Ishikawa (cell line): ENCODE results near the gene RIT1.

ENCODE experiments used
- CEBPB ChIP-seq: IDR thresholded peaks from 2 replicates; pipeline ENCODE4 v1.6.1; 2012
- CREB1 ChIP-seq: IDR thresholded peaks from 2 replicates; pipeline ENCODE4 v1.6.1; 2012; ENCODE audit warnings: low read depth
- EGR1 ChIP-seq: IDR thresholded peaks from 2 replicates; pipeline ENCODE4 v1.6.1; 2012
- EP300 ChIP-seq: IDR thresholded peaks from 2 replicates; pipeline ENCODE4 v1.6.1; 2012; ENCODE audit warnings: borderline replicate concordance
- FOXM1 ChIP-seq: IDR thresholded peaks from 2 replicates; pipeline ENCODE4 v1.6.1; 2012; ENCODE audit warnings: low read depth, borderline replicate concordance
- MAX ChIP-seq: IDR thresholded peaks from 2 replicates; pipeline ENCODE4 v1.6.1; 2012
- NFIC ChIP-seq: IDR thresholded peaks from 2 replicates; pipeline ENCODE4 v1.6.1; 2012
- RAD21 ChIP-seq: IDR thresholded peaks from 2 replicates; pipeline ENCODE4 v1.6.1; 2012; ENCODE audit warnings: low read depth
- TAF1 ChIP-seq: IDR thresholded peaks from 2 replicates; pipeline ENCODE4 v1.6.1; 2012; ENCODE audit warnings: low read depth, mild to moderate bottlenecking
- TCF12 ChIP-seq: IDR thresholded peaks from 2 replicates; pipeline ENCODE4 v1.6.1; 2012; ENCODE audit warnings: low read depth
- TEAD4 ChIP-seq: IDR thresholded peaks from 2 replicates; pipeline ENCODE4 v1.6.1; 2012
- USF1 ChIP-seq: IDR thresholded peaks from 2 replicates; pipeline ENCODE4 v1.6.1; 2012
- YY1 ChIP-seq: IDR thresholded peaks from 2 replicates; pipeline ENCODE4 v1.6.1; 2012; ENCODE audit warnings: low read depth
- ZBTB7A ChIP-seq: IDR thresholded peaks from 2 replicates; pipeline ENCODE4 v1.6.1; 2012; ENCODE audit warnings: low read depth
- TF ChIP-seq, protein P1 (sequence below): IDR thresholded peaks from 2 replicates; pipeline ENCODE4 v1.6.1; 2012; ENCODE audit warnings: low read depth, mild to moderate bottlenecking

Gene RIT1

DNA sequence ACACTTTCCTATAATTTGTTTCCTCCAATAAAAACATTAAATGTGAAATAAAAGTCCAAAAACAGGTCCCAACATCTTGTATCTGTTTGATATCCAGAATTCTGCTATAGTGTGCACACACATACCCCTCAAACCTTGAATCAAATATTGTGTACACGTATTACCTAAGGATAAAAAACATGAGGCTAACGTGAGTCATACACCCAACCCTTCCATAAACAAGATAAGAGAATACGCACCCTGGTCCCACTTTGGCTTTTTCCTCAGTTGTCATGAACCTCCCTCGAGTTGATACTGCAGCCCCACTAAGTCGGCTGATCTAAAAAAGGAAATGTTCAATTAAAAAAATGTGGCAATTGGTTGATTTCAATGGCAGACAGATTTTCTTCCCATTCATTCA, 17.9 kb upstream of the RIT1 start:
- TF ChIP-seq USF1 (no peak), MAX (no peak), EP300 (no peak), FOXM1 (no peak), YY1 (no peak), NFIC (no peak), CREB1 (no peak), TEAD4 (no peak), TCF12 (no peak), EGR1 (no peak), RAD21 (no peak), CEBPB (no peak), TAF1 (no peak), ZBTB7A (no peak)
- TF ChIP-seq, protein P1, sequence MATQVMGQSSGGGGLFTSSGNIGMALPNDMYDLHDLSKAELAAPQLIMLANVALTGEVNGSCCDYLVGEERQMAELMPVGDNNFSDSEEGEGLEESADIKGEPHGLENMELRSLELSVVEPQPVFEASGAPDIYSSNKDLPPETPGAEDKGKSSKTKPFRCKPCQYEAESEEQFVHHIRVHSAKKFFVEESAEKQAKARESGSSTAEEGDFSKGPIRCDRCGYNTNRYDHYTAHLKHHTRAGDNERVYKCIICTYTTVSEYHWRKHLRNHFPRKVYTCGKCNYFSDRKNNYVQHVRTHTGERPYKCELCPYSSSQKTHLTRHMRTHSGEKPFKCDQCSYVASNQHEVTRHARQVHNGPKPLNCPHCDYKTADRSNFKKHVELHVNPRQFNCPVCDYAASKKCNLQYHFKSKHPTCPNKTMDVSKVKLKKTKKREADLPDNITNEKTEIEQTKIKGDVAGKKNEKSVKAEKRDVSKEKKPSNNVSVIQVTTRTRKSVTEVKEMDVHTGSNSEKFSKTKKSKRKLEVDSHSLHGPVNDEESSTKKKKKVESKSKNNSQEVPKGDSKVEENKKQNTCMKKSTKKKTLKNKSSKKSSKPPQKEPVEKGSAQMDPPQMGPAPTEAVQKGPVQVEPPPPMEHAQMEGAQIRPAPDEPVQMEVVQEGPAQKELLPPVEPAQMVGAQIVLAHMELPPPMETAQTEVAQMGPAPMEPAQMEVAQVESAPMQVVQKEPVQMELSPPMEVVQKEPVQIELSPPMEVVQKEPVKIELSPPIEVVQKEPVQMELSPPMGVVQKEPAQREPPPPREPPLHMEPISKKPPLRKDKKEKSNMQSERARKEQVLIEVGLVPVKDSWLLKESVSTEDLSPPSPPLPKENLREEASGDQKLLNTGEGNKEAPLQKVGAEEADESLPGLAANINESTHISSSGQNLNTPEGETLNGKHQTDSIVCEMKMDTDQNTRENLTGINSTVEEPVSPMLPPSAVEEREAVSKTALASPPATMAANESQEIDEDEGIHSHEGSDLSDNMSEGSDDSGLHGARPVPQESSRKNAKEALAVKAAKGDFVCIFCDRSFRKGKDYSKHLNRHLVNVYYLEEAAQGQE: no peak

- TF ChIP-seq NFIC (no peak), TCF12 (no peak), FOXM1 (no peak), YY1 (no peak), TEAD4 (no peak), EP300 (no peak), MAX (no peak), RAD21 (no peak), EGR1 (no peak), USF1 (no peak)
- TF ChIP-seq, protein P1: no peak
Observed at GRCh38 chr1:155925506-155925905, 14.4 kb upstream of the RIT1 start.

DNA sequence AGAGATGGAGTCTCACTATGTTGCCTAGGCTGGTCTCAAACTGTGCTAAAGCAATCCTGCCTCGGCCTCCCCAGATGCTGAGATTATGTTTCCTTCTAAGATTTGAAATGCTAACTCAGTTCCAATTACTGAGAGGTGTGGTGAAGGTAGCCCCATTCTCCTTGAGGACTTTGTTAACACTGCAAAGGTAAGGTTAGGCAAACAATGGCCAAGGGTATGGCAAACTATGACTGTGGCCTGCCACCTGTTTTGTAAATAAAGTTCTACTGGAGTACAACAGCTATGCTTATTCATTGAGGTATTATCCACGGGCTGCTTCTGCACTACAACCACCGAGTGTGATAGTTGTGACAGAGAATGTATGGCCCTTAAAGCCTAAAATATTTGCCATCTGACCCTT, 9.6 kb upstream of the RIT1 start:
- TF ChIP-seq FOXM1 (no peak), RAD21 (no peak), TEAD4 (no peak), YY1 (no peak)

GRCh38 chr1:155919801-155920200, 8.7 kb upstream of the RIT1 start:
- TF ChIP-seq CEBPB: no peak
- TF ChIP-seq ZBTB7A: no peak
- TF ChIP-seq FOXM1: no peak
- no peak for TF ChIP-seq RAD21
- no peak for TF ChIP-seq TEAD4
- TF ChIP-seq EGR1: no peak
- TF ChIP-seq NFIC: no peak

- TF ChIP-seq TAF1 (no peak), RAD21 (no peak), EP300 (no peak), NFIC (no peak), MAX (no peak), CEBPB (no peak), EGR1 (no peak), CREB1 (no peak), FOXM1 (no peak), TEAD4 (no peak), YY1 (no peak), TCF12 (no peak)
- TF ChIP-seq, protein P1: no peak
Observed at GRCh38 chr1:155918660-155919059, 7.5 kb upstream of the RIT1 start.
